HepG2 (cell line): ENCODE measurements around the gene HS6ST2. TPM values are rescaled to one million over a fixed set of nuclear protein-coding genes. Genes with fewer than 3 reads are reported as not detected.

Experiments used
- ATAC-seq: fragments of 200-7000 bp; cut with Tn5 transposase; 3 replicates; pipeline ENCODE4 v1.9.1; 2020; ENCODE audit warnings: mild to moderate bottlenecking, moderate library complexity
- BruUV-seq: library from RNA; stranded (reverse); fragments of 400-500 nt; replicated peaks from 2 replicates; lab custom pipeline; 2021; lab: Mats Ljungman, UMichigan
- CTCF ChIA-PET: fragments of 300-600 bp; formaldehyde crosslinking; extraction: SDS; loops from one replicate; lab custom pipeline; 2021; ENCODE audit warnings: low total read pairs, inconsistent platforms, low intra/inter-chr PET ratio; lab: Yijun Ruan, JAX
- POLR2A ChIA-PET: fragments of 350-600 bp; sonication (Branson Sonifier 250); formaldehyde crosslinking; loops from one replicate; lab custom pipeline; 2020; ENCODE audit warnings: antibody characterized with exemption, inconsistent platforms; lab: Yijun Ruan, JAX
- DNase-seq: peaks from one replicate; pipeline ENCODE4 v3.0.0-alpha.2; 2015; ENCODE audit warnings: low spot score
- FAIRE-seq: peaks from 3 replicates; lab custom pipeline; 2011; peaks lifted over from hg19 to GRCh38; lab: Jason Lieb, UNC
- H2AFZ ChIP-seq: one replicate; pipeline ENCODE4 v1.6.1; 2011; ENCODE audit warnings: low read length, inconsistent platforms
- H3K27ac ChIP-seq: fragments of 300-600 bp; 3 replicates; pipeline ENCODE4 v1.8.0; 2011; ENCODE audit warnings: mixed run types, mild to moderate bottlenecking, mixed read lengths, low read length, inconsistent platforms; ENCODE audit not compliant: insufficient read depth; ENCODE audit errors: extremely low read length
- H3K27me3 ChIP-seq, 2 experiments: fragments of 200-600 bp in 1 of 2; 2 replicates in 1 of 2; 3 replicates in 1 of 2; pipeline versions ENCODE4 v1.6.0 to v1.8.0; 2011; ENCODE audit warnings: low read length in 2 of 2, mild to moderate bottlenecking in 2 of 2, moderate library complexity in 2 of 2, inconsistent platforms in 1 of 2; ENCODE audit not compliant: insufficient read depth in 2 of 2, control insufficient read depth in 1 of 2
- H3K36me3 ChIP-seq, 2 experiments: fragments of 200-600 bp in 1 of 2; replicated peaks in 1 of 2; 2 replicates in 1 of 2; 3 replicates in 1 of 2; pipeline versions ENCODE4 v1.5.1 to v1.8.0; 2011; ENCODE audit warnings: low read length in 2 of 2, inconsistent platforms in 1 of 2; ENCODE audit not compliant: insufficient read depth in 2 of 2, control insufficient read depth in 1 of 2
- H3K4me1 ChIP-seq: 2 replicates; pipeline ENCODE4 v1.5.1; 2012; ENCODE audit warnings: low read length, inconsistent platforms; ENCODE audit not compliant: insufficient read depth
- H3K4me2 ChIP-seq: 2 replicates; pipeline ENCODE4 v1.6.0; 2011; ENCODE audit warnings: low read depth, low read length, inconsistent platforms
- H3K4me3 ChIP-seq, 3 experiments: fragments of 200-600 bp in 1 of 3; sonication (generic), shearing (Covaris generic) in 1 of 3; replicated peaks in 1 of 3; 2 replicates each; pipeline ENCODE4 v1.5.1; 2011 to 2016; ENCODE audit warnings: low read length in 3 of 3, inconsistent platforms in 2 of 3, low read depth in 2 of 3, mild to moderate bottlenecking in 2 of 3, control low read depth in 1 of 3, mixed read lengths in 1 of 3; ENCODE audit not compliant: insufficient read depth in 1 of 3
- H3K79me2 ChIP-seq: one replicate; pipeline ENCODE4 v1.6.1; 2011; ENCODE audit warnings: low read length, inconsistent platforms; ENCODE audit not compliant: insufficient read depth
- H3K9ac ChIP-seq: 2 replicates; pipeline ENCODE4 v1.6.0; 2011; ENCODE audit warnings: mild to moderate bottlenecking, low read depth, low read length, inconsistent platforms; ENCODE audit not compliant: insufficient read depth
- H3K9me3 ChIP-seq: 2 replicates; pipeline ENCODE4 v1.5.1; 2012; ENCODE audit warnings: mild to moderate bottlenecking, low read length
- H4K20me1 ChIP-seq: 2 replicates; pipeline ENCODE4 v1.6.0; 2011; ENCODE audit warnings: inconsistent platforms, mild to moderate bottlenecking, low read length, moderate library complexity; ENCODE audit not compliant: insufficient read depth
- AKAP8 ChIP-seq: sonication (generic); formaldehyde crosslinking; IDR thresholded peaks from 2 replicates; pipeline ENCODE4 v1.5.1; 2020; ENCODE audit warnings: mild to moderate bottlenecking, missing genetic modification reagents
- BHLHE40 ChIP-seq: IDR thresholded peaks from 2 replicates; pipeline ENCODE4 v1.6.1; 2011; ENCODE audit warnings: low read length, improper control_type of control experiment
- ERF ChIP-seq: IDR thresholded peaks from 2 replicates; pipeline ENCODE4 v1.6.1; 2018; ENCODE audit warnings: missing biosample characterization, missing genetic modification reagents
- JDP2 ChIP-seq: sonication (generic); formaldehyde crosslinking; IDR thresholded peaks from 2 replicates; pipeline ENCODE4 v1.8.1; 2022; ENCODE audit warnings: missing genetic modification reagents, borderline replicate concordance
- SSRP1 ChIP-seq: IDR thresholded peaks from 2 replicates; pipeline ENCODE4 v1.6.1; 2016; ENCODE audit warnings: control low read depth
- TOE1 ChIP-seq: sonication (generic); formaldehyde crosslinking; IDR thresholded peaks from 2 replicates; pipeline ENCODE4 v1.4.0; 2020; ENCODE audit warnings: mild to moderate bottlenecking, missing genetic modification reagents
- ZNF576 ChIP-seq: sonication (generic); formaldehyde crosslinking; IDR thresholded peaks from 2 replicates; pipeline ENCODE4 v1.4.0; 2020; ENCODE audit warnings: mild to moderate bottlenecking, missing genetic modification reagents
- ZSCAN22 ChIP-seq: sonication (generic); formaldehyde crosslinking; IDR thresholded peaks from 2 replicates; pipeline ENCODE4 v1.4.0; 2020; ENCODE audit warnings: mild to moderate bottlenecking, missing genetic modification reagents
- WGBS: methylation state at CpG from one replicate; pipeline ENCODE4 v1.1.6; 2017; ENCODE audit warnings: low lambda C conversion rate; 5-methylcytosine and 5-hydroxymethylcytosine counted together
- in situ Hi-C: cut with HindIII; loops from 2 replicates; pipeline ENCODE4 v1.10.0; 2017; ENCODE audit warnings: low pct_unique_long_range_greater_than_20kb; ENCODE audit not compliant: extremely low pct_ligation_motif_present
- intact Hi-C: fragments of 100-400 bp; cut with micrococcal nuclease; formaldehyde crosslinking; loops from one replicate; pipeline ENCODE4 v1.10.0; 2022; ENCODE audit not compliant: unreplicated experiment
- polyA plus RNA-seq, 8 experiments: library from polyadenylated mRNA; depleted of rRNA in 3 of 8; stranded (reverse) in 7 of 8; unstranded in 1 of 8; fragments of >200 nt; fragmentation: Illumina TruSeq in 4 of 8; extraction: Trizol in 4 of 8; gene quantifications; 2 replicates each; pipeline versions ENCODE4 v1.2.1 to v1.2.3, GENCODE V29; 2011 to 2016; ENCODE audit warnings: low read depth in 4 of 8, missing spikeins in 1 of 8, mixed read lengths in 1 of 8; ENCODE audit not compliant: insufficient read depth in 1 of 8
- total RNA-seq, 5 experiments: library from RNA; depleted of rRNA; stranded (reverse); fragments of >200 nt; fragmentation: Illumina TruSeq; extraction: Trizol; gene quantifications; 2 replicates each; pipeline ENCODE4 v1.2.3, GENCODE V29; 2016; ENCODE audit warnings: low read depth in 1 of 5
- TF ChIP-seq, protein P1 (sequence below): IDR thresholded peaks from 2 replicates; pipeline ENCODE4 v1.6.1; 2016; ENCODE audit warnings: low read depth, missing genetic modification reagents, missing compliant biosample characterization
- TF ChIP-seq, protein P2 (sequence below): sonication (generic); formaldehyde crosslinking; IDR thresholded peaks from 2 replicates; pipeline ENCODE4 v1.5.0; 2020; ENCODE audit warnings: missing genetic modification reagents

HS6ST2 gene
- total and polyA plus RNA-seq, 2 of the 13 experiments (the other 11 are each of a cell fraction or from before 2014, with no cell fraction given): 0.05 TPM; not detected in 1

- WGBS: 0% methylated on average over 3 of the region's 3 CpGs
- intact Hi-C loops: no loop called here
- no peak overlapping the region for H3K9ac ChIP-seq
- no peaks in the 10 kb centered on the region for H4K20me1 ChIP-seq
- no peaks in the 10 kb centered on the region for H3K36me3 ChIP-seq
- no peaks in the 10 kb centered on the region for H3K79me2 ChIP-seq
- no peak for FAIRE-seq
- H3K9me3 ChIP-seq: no peaks in the 10 kb centered on the region
- in situ Hi-C loops: no loop called here
- no peak for DNase-seq
- H3K27me3 ChIP-seq: no peaks in the 10 kb centered on the region
- TF ChIP-seq ZSCAN22 (CRISPR knock-in tag) (no peak), BHLHE40 (0 out of 2 replicates have a peak, but pooled peaks have one; percentile 15)
- H2AFZ ChIP-seq: no peak overlapping the region
- no peaks in the 10 kb centered on the region for H3K4me1 ChIP-seq
- ATAC-seq: no peak
- BruUV-seq: no TSS peak
- no peak overlapping the region for H3K4me2 ChIP-seq
- CTCF ChIA-PET: no interaction called here
- POLR2A ChIA-PET: no interaction called here
- no peak overlapping the region for H3K4me3 ChIP-seq
- no peak overlapping the region for H3K27ac ChIP-seq
Observed at GRCh38 chrX:132837126-132837525, 121.3 kb downstream of the HS6ST2 start.

DNA sequence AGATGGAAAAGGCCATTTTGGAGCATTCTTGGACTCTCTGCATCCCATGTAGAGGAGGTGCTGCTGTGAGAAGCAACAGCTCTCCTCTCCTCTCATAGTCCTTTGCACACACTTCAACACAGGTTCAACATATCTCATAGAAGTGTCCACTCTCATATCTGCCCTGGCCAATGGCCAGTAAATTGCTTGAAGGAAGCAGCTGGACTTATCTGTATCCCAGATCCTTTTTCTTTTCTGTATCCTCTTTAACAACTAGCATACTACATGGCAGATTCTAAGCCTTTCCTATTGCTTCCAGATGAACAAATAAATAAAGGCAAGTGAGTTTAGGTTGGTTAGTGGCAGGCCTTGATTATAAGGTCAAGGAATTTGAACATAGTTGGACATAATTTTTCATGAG is 122.0 kb downstream of the HS6ST2 start:
- DNase-seq: no peak
- H3K4me1 ChIP-seq: no peaks in the 10 kb centered on the region
- in situ Hi-C loops (no loop called here), intact Hi-C loops (no loop called here)
- no peak overlapping the region for H3K27ac ChIP-seq
- FAIRE-seq: no peak
- ChIA-PET POLR2A (no interaction called here), CTCF (no interaction called here)
- no peak overlapping the region for H3K4me2 ChIP-seq
- no peaks in the 10 kb centered on the region for H3K27me3 ChIP-seq
- no peak overlapping the region for H2AFZ ChIP-seq
- no peaks in the 10 kb centered on the region for H3K36me3 ChIP-seq
- H3K9me3 ChIP-seq: no peaks in the 10 kb centered on the region
- ATAC-seq: no peak
- H3K4me3 ChIP-seq: no peak overlapping the region
- no peaks in the 10 kb centered on the region for H3K79me2 ChIP-seq
- TF ChIP-seq TOE1 (CRISPR knock-in tag): no peak
- TF ChIP-seq ZNF576 (CRISPR knock-in tag): no peak
- TF ChIP-seq ERF (CRISPR knock-in tag): no peak
- TF ChIP-seq SSRP1 (CRISPR knock-in tag): no peak
- no peak for TF ChIP-seq AKAP8
- no peak for TF ChIP-seq JDP2
- TF ChIP-seq, protein P1, sequence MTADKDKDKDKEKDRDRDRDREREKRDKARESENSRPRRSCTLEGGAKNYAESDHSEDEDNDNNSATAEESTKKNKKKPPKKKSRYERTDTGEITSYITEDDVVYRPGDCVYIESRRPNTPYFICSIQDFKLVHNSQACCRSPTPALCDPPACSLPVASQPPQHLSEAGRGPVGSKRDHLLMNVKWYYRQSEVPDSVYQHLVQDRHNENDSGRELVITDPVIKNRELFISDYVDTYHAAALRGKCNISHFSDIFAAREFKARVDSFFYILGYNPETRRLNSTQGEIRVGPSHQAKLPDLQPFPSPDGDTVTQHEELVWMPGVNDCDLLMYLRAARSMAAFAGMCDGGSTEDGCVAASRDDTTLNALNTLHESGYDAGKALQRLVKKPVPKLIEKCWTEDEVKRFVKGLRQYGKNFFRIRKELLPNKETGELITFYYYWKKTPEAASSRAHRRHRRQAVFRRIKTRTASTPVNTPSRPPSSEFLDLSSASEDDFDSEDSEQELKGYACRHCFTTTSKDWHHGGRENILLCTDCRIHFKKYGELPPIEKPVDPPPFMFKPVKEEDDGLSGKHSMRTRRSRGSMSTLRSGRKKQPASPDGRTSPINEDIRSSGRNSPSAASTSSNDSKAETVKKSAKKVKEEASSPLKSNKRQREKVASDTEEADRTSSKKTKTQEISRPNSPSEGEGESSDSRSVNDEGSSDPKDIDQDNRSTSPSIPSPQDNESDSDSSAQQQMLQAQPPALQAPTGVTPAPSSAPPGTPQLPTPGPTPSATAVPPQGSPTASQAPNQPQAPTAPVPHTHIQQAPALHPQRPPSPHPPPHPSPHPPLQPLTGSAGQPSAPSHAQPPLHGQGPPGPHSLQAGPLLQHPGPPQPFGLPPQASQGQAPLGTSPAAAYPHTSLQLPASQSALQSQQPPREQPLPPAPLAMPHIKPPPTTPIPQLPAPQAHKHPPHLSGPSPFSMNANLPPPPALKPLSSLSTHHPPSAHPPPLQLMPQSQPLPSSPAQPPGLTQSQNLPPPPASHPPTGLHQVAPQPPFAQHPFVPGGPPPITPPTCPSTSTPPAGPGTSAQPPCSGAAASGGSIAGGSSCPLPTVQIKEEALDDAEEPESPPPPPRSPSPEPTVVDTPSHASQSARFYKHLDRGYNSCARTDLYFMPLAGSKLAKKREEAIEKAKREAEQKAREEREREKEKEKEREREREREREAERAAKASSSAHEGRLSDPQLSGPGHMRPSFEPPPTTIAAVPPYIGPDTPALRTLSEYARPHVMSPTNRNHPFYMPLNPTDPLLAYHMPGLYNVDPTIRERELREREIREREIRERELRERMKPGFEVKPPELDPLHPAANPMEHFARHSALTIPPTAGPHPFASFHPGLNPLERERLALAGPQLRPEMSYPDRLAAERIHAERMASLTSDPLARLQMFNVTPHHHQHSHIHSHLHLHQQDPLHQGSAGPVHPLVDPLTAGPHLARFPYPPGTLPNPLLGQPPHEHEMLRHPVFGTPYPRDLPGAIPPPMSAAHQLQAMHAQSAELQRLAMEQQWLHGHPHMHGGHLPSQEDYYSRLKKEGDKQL (CRISPR knock-in tag): no peak
- TF ChIP-seq, protein P2, sequence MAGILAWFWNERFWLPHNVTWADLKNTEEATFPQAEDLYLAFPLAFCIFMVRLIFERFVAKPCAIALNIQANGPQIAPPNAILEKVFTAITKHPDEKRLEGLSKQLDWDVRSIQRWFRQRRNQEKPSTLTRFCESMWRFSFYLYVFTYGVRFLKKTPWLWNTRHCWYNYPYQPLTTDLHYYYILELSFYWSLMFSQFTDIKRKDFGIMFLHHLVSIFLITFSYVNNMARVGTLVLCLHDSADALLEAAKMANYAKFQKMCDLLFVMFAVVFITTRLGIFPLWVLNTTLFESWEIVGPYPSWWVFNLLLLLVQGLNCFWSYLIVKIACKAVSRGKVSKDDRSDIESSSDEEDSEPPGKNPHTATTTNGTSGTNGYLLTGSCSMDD (CRISPR knock-in tag): no peak
- TF ChIP-seq, all 625 proteins: peak for 0
- Histone ChIP-seq H3K9ac (no peak overlapping the region), H4K20me1 (no peaks in the 10 kb centered on the region)
- no TSS peak for BruUV-seq
